Neural cell (in vitro differentiated cells): ENCODE data around the gene FAM151B.

Experiments
- EZH2 ChIP-seq: fragments of 200-600, 300-800 bp; shearing (Covaris generic), sonication (generic); IDR thresholded peaks from 2 replicates; pipeline ENCODE4 v1.6.1; 2014; ENCODE audit warnings: antibody characterized with exemption, low read length, borderline replicate concordance, mild to moderate bottlenecking; ENCODE audit not compliant: insufficient read depth, poor library complexity, severe bottlenecking
- RAD21 ChIP-seq: fragments of 450-650 bp; conservative IDR thresholded peaks from 2 replicates; pipeline ENCODE4 v1.6.1; 2014; ENCODE audit warnings: antibody characterized with exemption, mild to moderate bottlenecking, moderate library complexity
- TF ChIP-seq, protein P1 (sequence below): fragments of 450-650 bp; IDR thresholded peaks from 2 replicates; pipeline ENCODE4 v1.5.1; 2014; ENCODE audit warnings: antibody characterized with exemption, mild to moderate bottlenecking, moderate library complexity; ENCODE audit not compliant: poor library complexity, severe bottlenecking
- TF ChIP-seq, protein P2 (sequence below): IDR thresholded peaks from 2 replicates; pipeline ENCODE4 v1.6.1; 2012; ENCODE audit warnings: borderline replicate concordance

DNA sequence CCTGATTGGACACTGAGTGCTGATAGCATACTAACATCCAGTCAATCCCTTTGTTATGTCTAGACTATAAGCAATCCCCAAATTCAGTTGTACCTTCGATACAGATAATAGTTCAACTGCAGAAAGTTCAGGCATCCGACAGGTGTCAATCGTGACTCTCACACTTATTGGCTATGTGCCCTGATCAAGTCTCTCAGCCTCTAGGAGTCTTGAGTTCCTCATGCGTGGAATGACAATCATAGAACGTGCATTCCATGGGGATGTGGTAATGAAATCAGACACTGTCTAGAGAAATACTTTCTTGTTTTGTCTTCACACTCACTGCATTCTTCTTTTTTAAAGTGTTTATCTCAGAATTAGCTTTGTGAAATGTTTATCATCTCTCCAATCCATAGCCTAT, 77.4 kb downstream of the FAM151B start:
- TF ChIP-seq, protein P1, sequence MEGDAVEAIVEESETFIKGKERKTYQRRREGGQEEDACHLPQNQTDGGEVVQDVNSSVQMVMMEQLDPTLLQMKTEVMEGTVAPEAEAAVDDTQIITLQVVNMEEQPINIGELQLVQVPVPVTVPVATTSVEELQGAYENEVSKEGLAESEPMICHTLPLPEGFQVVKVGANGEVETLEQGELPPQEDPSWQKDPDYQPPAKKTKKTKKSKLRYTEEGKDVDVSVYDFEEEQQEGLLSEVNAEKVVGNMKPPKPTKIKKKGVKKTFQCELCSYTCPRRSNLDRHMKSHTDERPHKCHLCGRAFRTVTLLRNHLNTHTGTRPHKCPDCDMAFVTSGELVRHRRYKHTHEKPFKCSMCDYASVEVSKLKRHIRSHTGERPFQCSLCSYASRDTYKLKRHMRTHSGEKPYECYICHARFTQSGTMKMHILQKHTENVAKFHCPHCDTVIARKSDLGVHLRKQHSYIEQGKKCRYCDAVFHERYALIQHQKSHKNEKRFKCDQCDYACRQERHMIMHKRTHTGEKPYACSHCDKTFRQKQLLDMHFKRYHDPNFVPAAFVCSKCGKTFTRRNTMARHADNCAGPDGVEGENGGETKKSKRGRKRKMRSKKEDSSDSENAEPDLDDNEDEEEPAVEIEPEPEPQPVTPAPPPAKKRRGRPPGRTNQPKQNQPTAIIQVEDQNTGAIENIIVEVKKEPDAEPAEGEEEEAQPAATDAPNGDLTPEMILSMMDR, result no peak
- TF ChIP-seq, protein P2, sequence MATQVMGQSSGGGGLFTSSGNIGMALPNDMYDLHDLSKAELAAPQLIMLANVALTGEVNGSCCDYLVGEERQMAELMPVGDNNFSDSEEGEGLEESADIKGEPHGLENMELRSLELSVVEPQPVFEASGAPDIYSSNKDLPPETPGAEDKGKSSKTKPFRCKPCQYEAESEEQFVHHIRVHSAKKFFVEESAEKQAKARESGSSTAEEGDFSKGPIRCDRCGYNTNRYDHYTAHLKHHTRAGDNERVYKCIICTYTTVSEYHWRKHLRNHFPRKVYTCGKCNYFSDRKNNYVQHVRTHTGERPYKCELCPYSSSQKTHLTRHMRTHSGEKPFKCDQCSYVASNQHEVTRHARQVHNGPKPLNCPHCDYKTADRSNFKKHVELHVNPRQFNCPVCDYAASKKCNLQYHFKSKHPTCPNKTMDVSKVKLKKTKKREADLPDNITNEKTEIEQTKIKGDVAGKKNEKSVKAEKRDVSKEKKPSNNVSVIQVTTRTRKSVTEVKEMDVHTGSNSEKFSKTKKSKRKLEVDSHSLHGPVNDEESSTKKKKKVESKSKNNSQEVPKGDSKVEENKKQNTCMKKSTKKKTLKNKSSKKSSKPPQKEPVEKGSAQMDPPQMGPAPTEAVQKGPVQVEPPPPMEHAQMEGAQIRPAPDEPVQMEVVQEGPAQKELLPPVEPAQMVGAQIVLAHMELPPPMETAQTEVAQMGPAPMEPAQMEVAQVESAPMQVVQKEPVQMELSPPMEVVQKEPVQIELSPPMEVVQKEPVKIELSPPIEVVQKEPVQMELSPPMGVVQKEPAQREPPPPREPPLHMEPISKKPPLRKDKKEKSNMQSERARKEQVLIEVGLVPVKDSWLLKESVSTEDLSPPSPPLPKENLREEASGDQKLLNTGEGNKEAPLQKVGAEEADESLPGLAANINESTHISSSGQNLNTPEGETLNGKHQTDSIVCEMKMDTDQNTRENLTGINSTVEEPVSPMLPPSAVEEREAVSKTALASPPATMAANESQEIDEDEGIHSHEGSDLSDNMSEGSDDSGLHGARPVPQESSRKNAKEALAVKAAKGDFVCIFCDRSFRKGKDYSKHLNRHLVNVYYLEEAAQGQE, result no peak
- TF ChIP-seq EZH2 (no peak), RAD21 (no peak)
